Hematopoietic multipotent progenitor cell (in vitro differentiated cells): ENCODE results near the gene NUMBL. TPM values are rescaled to one million over a fixed set of nuclear protein-coding genes. Genes with fewer than 3 reads are reported as not detected.
"Not testable (repeated sequence)": the region's sequence is repeated elsewhere in the genome, so short reads cannot be mapped to it uniquely, and the experiment has no call there.

Experiments
- DNase-seq, 3 donors: peaks; one replicate each; pipeline ENCODE4 v3.0.0-alpha.2; 2011 to 2015; ENCODE audit warnings: low read depth in 2 of 3, low spot score in 2 of 3
- total RNA-seq: library from RNA; depleted of rRNA; stranded (reverse); fragments of >200 nt; gene quantifications from one replicate; pipeline ENCODE4 v1.2.3, GENCODE V29; 2012

Gene NUMBL
- total RNA-seq, 1 donor = 18.3 TPM

DNA sequence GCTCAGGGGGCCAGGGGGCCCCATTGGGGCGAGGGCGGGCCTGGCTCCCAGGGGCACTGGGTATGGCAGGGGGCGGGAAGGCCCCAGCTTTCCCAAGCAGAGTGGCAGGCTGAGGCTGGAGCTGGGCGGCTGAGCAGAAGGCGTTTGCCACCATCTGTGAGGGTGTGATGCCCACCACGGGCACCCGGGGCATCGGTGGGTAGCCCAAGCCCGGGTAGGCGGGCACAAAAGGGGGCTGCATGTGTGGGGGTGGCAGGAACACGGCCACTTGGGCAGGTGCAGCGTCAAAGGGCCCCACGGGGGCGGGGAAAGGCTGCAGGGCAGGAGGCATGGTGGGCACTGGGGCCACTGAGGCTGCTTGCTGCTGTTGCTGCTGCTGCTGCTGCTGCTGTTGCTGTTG, 22.8 kb downstream of the NUMBL start:
- DNase-seq = no peak

DNA sequence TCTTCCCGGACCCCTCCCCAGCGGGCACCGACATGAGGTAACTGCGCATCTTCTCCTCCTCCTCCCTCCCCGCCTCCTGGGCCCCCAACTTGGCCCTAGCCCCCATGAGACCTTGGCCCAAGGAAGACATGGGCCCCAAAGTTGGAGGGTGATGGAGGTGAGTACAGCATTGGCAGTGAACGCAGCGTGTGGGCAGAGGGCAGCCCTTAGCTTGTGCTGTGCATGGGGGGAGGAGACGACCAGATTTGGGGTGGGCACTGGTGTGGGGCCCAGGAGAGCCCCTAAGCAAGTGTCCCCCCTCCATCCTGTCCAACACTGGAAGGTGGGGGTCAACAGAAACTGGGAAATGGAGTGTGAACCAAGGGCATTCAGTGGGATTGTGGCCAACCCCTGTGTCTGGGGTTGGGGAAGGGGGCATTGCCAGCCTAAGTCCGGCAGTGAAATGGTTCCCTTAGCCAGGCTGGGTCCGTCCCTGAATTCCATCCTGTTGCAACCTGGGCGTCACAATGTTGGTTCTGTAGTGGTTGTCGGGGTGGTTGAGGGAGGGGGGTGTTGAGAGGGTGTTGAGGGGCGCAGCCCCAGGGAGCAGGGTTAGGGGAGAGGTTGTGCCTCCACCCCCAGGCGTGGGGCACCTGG, 23.5 kb downstream of the NUMBL start:
- DNase-seq = no peak

DNA sequence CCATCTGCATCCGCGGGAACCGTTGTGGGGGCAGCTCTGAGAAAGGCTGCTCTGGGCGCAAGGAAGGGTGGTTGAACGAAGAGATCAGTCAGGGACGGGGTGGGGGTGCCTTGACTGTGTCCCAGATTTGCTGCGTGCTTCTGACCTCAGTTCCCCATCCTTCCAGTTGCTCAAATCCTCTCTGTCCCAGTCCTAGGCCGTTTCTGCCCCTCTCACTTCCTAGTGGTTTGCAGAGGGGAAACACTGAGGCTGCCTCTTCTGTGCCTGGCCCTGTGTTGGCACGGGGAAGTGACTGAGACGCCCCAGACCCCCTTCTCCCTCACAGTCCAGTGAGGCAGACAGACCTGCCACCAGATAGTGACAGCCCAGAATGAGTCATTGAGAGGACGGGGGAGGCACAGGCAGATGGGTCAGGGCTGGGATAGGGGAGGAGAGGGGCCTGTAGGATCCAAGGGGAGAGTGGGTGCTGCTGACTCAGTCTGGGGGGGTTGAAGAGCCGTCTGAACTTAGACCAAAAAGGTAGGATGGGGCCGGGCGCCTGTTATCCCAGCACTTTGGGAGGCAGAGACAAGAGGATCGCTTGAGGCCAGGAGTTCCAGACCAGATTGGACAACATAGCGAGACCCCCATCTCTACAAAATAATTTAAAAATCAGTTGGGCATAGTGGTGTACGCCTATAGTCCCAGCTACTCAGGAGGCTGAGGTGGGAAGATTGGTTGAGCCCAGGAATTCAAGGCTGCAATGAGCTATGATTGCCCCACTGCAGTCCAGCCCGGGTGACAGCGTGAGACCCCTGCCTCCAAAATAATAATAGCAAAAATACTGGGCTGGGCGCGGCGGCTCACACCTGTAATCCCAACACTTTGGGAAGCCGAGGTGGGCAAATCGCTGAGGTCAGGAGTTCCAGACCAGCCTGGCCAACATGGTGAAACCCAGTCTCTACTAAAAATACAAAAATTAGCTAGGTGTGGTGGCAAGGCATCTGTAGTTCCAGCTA, 26.5 kb downstream of the NUMBL start:
- DNase-seq = no peak

- DNase-seq = peak; percentile 86 to 92 (median 88)
These were observed 27.3 kb downstream of the NUMBL start for GRCh38 chr19:40662925-40663694.

DNA sequence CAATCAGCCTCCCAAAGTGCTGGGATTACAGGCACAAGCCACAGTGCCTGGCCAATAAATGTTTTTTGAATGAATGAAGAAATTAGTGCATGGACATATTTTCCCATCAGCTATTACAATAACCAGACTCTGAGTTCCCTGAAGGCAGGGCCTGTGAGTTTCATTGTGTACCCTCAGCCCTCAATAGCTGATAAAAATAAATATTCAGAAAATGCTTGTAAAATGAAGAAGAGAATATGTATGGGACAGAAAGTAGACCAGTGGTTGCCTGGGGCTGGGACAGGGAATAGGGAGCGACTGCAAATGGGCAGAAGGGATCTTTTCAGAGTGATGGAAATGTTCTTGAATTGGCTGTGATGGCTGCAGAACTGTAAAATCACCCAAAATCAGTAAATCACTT, 28.8 kb downstream of the NUMBL start:
- DNase-seq = no peak

DNA sequence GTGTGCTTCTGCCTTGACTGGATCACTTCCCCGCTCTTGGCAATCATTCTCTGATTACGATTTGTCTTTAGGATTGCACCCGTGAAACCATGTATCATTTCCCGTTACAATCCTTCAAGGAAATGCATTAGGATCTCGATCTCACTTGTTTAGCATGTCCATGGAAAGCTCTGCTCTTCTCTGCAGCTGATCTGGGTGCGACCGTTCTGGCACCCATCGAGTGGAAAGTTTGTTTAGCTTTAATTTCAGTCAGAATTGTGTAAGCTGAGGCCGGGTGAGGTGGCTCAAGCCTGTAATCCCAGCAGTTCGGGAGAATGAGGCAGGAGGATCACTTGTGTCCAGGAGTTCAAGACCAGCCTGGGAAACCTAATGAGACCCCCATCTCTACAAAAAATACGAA, 30.9 kb downstream of the NUMBL start:
- DNase-seq = no peak

GRCh38 chr19:40659116-40659515, 31.3 kb downstream of the NUMBL start:
- DNase-seq = no peak

GRCh38 chr19:40658031-40658430, 32.4 kb downstream of the NUMBL start:
- no peak for DNase-seq

DNA sequence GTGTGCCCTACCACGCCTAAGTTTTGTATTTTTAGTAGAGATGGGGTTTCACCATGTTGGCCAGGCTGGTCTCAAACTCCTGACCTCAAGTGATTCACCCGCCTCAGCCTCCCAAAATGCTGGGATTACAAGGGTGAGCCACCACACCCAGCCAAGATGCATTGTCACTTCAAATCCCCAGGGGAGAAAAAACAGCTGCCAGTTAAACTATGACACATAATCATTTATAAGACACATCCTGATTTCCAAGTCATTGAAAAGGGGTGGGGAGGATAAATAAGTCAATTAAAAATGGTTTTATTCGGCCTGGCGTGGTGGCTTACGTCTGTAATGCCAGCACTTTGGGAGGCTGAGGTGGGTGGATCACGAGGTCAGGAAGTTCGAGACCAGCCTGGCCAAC, 34.8 kb downstream of the NUMBL start:
- not testable (repeated sequence) for DNase-seq

DNA sequence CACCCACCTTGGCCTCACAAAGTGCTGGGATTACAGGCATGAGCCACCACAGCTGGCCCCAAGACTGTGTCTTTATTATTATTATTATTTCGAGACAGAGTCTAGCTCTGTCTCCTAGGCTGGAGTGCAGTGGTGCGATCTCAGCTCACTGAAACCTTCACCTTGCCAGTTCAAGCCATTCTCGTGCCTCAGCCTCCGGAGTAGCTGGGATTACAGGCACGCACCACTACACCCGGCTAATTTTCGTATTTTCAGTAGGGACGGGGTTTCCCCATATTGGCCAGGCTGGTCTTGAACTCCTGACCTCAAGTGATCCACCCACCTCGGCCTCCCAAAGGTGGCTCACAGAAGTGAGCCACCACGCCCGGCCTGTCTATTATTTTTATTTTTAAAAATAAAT, 38.1 kb downstream of the NUMBL start:
- DNase-seq = not testable (repeated sequence)

- DNase-seq = no peak
These were observed 39.6 kb downstream of the NUMBL start for GRCh38 chr19:40650749-40651305.

DNA sequence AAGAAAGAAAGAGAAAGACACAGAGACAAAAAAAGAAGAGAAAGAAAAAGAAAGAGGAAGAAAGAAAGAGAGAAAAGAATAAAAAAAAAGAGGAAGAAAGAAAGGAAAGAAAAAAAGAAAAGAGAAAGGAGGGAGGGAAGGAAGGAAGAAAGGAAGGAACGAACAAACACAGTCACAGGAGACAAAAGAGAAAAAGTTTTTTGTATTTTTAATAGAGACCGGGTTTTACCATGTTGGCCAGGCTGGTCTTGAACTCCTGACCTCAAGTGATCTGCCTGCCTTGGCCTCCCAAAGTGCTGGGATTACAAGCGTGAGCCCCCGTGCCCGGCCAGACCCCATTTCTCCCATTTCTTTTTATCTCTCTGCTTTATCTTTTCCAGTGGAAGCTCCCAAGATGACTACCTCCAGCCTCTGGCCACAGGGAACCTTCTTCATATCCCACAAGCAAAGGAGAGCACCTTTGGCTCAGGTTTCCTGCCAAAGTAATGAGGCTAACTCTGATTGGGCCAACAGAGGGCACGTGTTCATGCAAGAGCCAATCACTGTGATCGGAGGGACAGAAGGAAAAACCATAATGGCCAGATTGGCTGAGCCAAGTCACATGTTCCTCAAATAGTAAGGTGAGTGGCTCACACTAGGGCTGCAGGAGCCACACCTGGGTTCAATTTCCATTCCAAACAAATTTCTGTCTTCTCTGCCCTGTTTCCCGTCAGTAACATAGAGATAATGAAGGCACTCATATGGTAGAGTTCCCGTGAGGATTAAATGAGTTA, 40.4 kb downstream of the NUMBL start:
- DNase-seq = not testable (repeated sequence)

DNA sequence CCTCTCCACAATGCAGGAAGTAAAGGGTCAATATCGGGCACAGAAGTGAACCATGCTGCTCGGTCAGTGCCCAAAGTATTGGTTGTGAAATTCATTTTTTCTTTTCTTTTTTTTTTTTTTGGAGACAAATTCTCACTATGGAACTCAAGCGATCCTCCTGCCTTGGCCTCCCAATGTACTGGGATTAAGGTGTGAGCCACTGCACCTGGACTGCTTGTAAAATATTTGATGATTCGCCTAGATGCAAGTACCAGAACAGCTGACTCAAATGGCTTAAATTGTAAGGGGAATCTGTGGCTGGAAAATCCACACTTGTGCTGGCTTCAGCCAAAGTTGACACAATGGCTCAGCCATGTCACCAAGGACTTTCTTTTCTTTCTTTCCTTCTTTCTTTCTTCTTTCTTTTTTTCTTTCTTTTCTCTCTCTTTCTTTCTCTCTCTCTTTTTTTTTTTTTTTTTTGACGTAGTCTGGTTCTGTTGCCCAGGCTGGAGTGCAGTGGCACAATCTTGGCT, 43.7 kb downstream of the NUMBL start:
- DNase-seq = no peak

GRCh38 chr19:40642757-40643305, 47.6 kb downstream of the NUMBL start:
- no peak for DNase-seq

- DNase-seq = no peak
These were observed 48.3 kb downstream of the NUMBL start for GRCh38 chr19:40642051-40642706.

GRCh38 chr19:40641281-40641680, 49.2 kb downstream of the NUMBL start:
- no peak for DNase-seq

- no peak for DNase-seq
These were observed 49.7 kb downstream of the NUMBL start for GRCh38 chr19:40640744-40641143.

GRCh38 chr19:40639638-40639982, 50.8 kb downstream of the NUMBL start:
- no peak for DNase-seq

GRCh38 chr19:40638327-40638726, 52.1 kb downstream of the NUMBL start:
- no peak for DNase-seq
